K562 (cell line): ENCODE measurements around the gene SAFB. TPM values are rescaled to one million over a fixed set of nuclear protein-coding genes. Genes with fewer than 3 reads are reported as not detected.

ENCODE experiments used
- CCNT2 ChIP-seq: IDR thresholded peaks from 2 replicates; pipeline ENCODE4 v1.6.1; 2011; ENCODE audit warnings: borderline replicate concordance, low read depth, mild to moderate bottlenecking, moderate library complexity, mixed read lengths, low read length; ENCODE audit not compliant: insufficient read length; ENCODE audit errors: extremely low read depth
- CEBPB ChIP-seq: fragments of 450-650 bp; IDR thresholded peaks from 2 replicates; pipeline ENCODE4 v1.6.1; 2016; ENCODE audit warnings: missing genetic modification characterization, missing compliant biosample characterization
- CHCHD3 ChIP-seq: fragments of 250-450 bp; sonication (Bioruptor Pico); IDR thresholded peaks from 2 replicates; pipeline ENCODE4 v2.1.2; 2022; ENCODE audit warnings: mild to moderate bottlenecking
- EWSR1 ChIP-seq: fragments of 450-650 bp; IDR thresholded peaks from 2 replicates; pipeline ENCODE4 v1.6.1; 2018; ENCODE audit warnings: borderline replicate concordance, mild to moderate bottlenecking, low read depth, moderate library complexity; ENCODE audit not compliant: partially characterized antibody
- FOXA1 ChIP-seq: fragments of 450-650 bp; IDR thresholded peaks from 2 replicates; pipeline ENCODE4 v1.6.1; 2016; ENCODE audit warnings: mild to moderate bottlenecking, borderline replicate concordance
- FOXK2 ChIP-seq, 2 experiments: fragments of 450-650 bp; IDR thresholded peaks in 1 of 2; conservative IDR thresholded peaks in 1 of 2; 2 replicates each; pipeline ENCODE4 v1.6.1; 2016; ENCODE audit warnings: low read depth in 2 of 2, mild to moderate bottlenecking in 1 of 2
- GMEB1 ChIP-seq: fragments of 250-450 bp; sonication (Bioruptor Pico); IDR thresholded peaks from 2 replicates; pipeline ENCODE4 v1.4.0; 2020; ENCODE audit warnings: mild to moderate bottlenecking
- HMGN3 ChIP-seq: IDR thresholded peaks from 2 replicates; pipeline ENCODE4 v1.6.1; 2011; ENCODE audit warnings: borderline replicate concordance, low read depth, mild to moderate bottlenecking, mixed read lengths, low read length; ENCODE audit not compliant: insufficient read length; ENCODE audit errors: extremely low read depth
- MEF2D ChIP-seq: conservative IDR thresholded peaks from 2 replicates; pipeline ENCODE4 v1.6.1; 2016; ENCODE audit warnings: low read depth, missing genetic modification characterization, missing compliant biosample characterization
- NR2C1 ChIP-seq, 2 experiments: fragments of 450-650 bp; IDR thresholded peaks; 2 replicates each; pipeline ENCODE4 v1.6.1; 2017; ENCODE audit warnings: mild to moderate bottlenecking in 2 of 2, antibody characterized with exemption in 1 of 2, inconsistent platforms in 1 of 2, missing compliant biosample characterization in 1 of 2, missing genetic modification characterization in 1 of 2
- PHF21A ChIP-seq: fragments of 450-650 bp; IDR thresholded peaks from 2 replicates; pipeline ENCODE4 v1.6.1; 2017; ENCODE audit warnings: low read depth, borderline replicate concordance
- PTRF ChIP-seq: fragments of 450-650 bp; IDR thresholded peaks from 2 replicates; pipeline ENCODE4 v1.6.1; 2016; ENCODE audit warnings: mild to moderate bottlenecking, missing genetic modification characterization, missing compliant biosample characterization
- SNRNP70 ChIP-seq: fragments of 200-400 bp; formaldehyde crosslinking; optimal IDR thresholded peaks from 2 replicates; pipeline ENCODE3; 2017; ENCODE audit warnings: low read depth, low read length
- SUPT5H ChIP-seq: fragments of 450-650 bp; IDR thresholded peaks from 2 replicates; pipeline ENCODE4 v1.6.1; 2016
- TGIF2 ChIP-seq: sonication (generic); formaldehyde crosslinking; IDR thresholded peaks from 2 replicates; pipeline ENCODE4 v1.8.1; 2022; ENCODE audit warnings: mild to moderate bottlenecking, missing genetic modification reagents, moderate library complexity
- ZHX1 ChIP-seq: fragments of 150-350 bp; conservative IDR thresholded peaks from 2 replicates; pipeline ENCODE4 v1.6.1; 2014; ENCODE audit warnings: low read length
- ZNF197 ChIP-seq: fragments of 200-800 bp; sonication (Bioruptor generic); IDR thresholded peaks from 2 replicates; pipeline ENCODE4 v1.6.1; 2016; ENCODE audit warnings: low read depth, missing genetic modification characterization, missing compliant biosample characterization
- ZNF239 ChIP-seq: fragments of 250-450 bp; sonication (Bioruptor Pico); IDR thresholded peaks from 2 replicates; pipeline ENCODE4 v1.4.0; 2020; ENCODE audit warnings: mild to moderate bottlenecking
- ZNF384 ChIP-seq: IDR thresholded peaks from 2 replicates; pipeline ENCODE4 v1.6.1; 2012; ENCODE audit warnings: low read depth, low read length, improper control_type of control experiment
- ZNF707 ChIP-seq: fragments of 250-450 bp; sonication (Bioruptor Pico); conservative IDR thresholded peaks from 2 replicates; pipeline ENCODE4 v1.8.0; 2022; ENCODE audit warnings: inconsistent platforms, mild to moderate bottlenecking, moderate library complexity
- polyA plus RNA-seq, 8 experiments: library from polyadenylated mRNA; depleted of rRNA in 4 of 8; stranded (reverse) in 5 of 8; unstranded in 3 of 8; fragments of >200 nt; fragmentation: Nextera tagmentation in 2 of 8; fragmentation: Illumina TruSeq in 1 of 8; extraction: Ambion mirVana in 2 of 8; extraction: Trizol in 1 of 8; gene quantifications; 2 replicates each; pipeline versions ENCODE4 v1.2.1 to v1.2.3, GENCODE V29; 2011 to 2014; ENCODE audit warnings: inconsistent platforms in 1 of 8, missing spikeins in 1 of 8
- total RNA-seq, 7 experiments: library from RNA; depleted of rRNA in 6 of 7; stranded (reverse); fragments of >200 nt in 6 of 7; fragmentation: Illumina TruSeq in 2 of 7; extraction: Trizol in 2 of 7; gene quantifications; 2 replicates each; pipeline versions ENCODE4 v1.2.1 to v1.2.3, GENCODE V29; 2011 to 2021; ENCODE audit warnings: low replicate concordance in 1 of 7
- TF ChIP-seq, protein P1 (sequence below): IDR thresholded peaks from 2 replicates; pipeline ENCODE4 v1.6.1; 2011; ENCODE audit not compliant: insufficient read length; ENCODE audit errors: extremely low read depth

SAFB gene
- total and polyA plus RNA-seq, 9 of the 15 experiments (the other 6 are each of a cell fraction or from before 2014, with no cell fraction given) = 1.1 to 151 (median 83.1) TPM

GRCh38 chr19:5680437-5681368 lies 57.8 kb downstream of the SAFB start, which contains the start of the genes HSD11B1L and MICOS13 (continued):
- TF ChIP-seq CCNT2 (peak; percentile 56), ZNF197 (CRISPR knock-in tag) (peak; percentile 89; the same call in 1 of the 2 replicates), GMEB1 (CRISPR knock-in tag) (peak; percentile 79), ZHX1 (no peak), PHF21A (no peak), SNRNP70 (no peak), HMGN3 (peak; percentile 68), CEBPB (no peak), FOXK2 (conservative IDR thresholded peaks at IDR 0.05 in 1 of 2, IDR thresholded peaks at IDR 0.05 in 1 of 2; ENCODE audit: low read depth in 2 of 2) (peak in 1 of 2 experiments; percentile 33; a peak in 2 of 4 replicates), TGIF2 (CRISPR knock-in tag) (no peak), ZNF239 (CRISPR knock-in tag) (no peak), FOXA1 (no peak), NR2C1 (IDR thresholded peaks at IDR 0.05) (peak; percentile 79), NR2C1 (tag; IDR thresholded peaks at IDR 0.05) (peak; percentile 91), PTRF (tag) (no peak), SUPT5H (peak; percentile 85; the same call in 1 of the 2 replicates), ZNF707 (CRISPR knock-in tag) (0 out of 2 replicates have a peak, but pooled peaks have one; percentile 54), CHCHD3 (CRISPR knock-in tag) (no peak), EWSR1 (no peak), ZNF384 (0 out of 2 replicates have a peak, but pooled peaks have one; percentile 38), MEF2D (tag) (no peak)
- TF ChIP-seq, protein P1, sequence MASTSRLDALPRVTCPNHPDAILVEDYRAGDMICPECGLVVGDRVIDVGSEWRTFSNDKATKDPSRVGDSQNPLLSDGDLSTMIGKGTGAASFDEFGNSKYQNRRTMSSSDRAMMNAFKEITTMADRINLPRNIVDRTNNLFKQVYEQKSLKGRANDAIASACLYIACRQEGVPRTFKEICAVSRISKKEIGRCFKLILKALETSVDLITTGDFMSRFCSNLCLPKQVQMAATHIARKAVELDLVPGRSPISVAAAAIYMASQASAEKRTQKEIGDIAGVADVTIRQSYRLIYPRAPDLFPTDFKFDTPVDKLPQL = no peak
